ENCODE data around the gene HEATR5A.

- TF ChIP-seq ZSCAN20 (CRISPR knock-in tag; IDR thresholded peaks at IDR 0.05) (no peak), POLR2A (IDR thresholded peaks at IDR 0.05; ENCODE audit: low read length) (peak; percentile 96), PBX3 (IDR thresholded peaks at IDR 0.05) (no peak), CTCF (IDR thresholded peaks at IDR 0.05) (no peak), CBX8 (IDR thresholded peaks at IDR 0.05) (no peak), MYC (IDR thresholded peaks at IDR 0.05; ENCODE audit: borderline replicate concordance, low read length) (peak; percentile 38; the same call in 1 of the 2 replicates), POLR2AphosphoS2 (conservative IDR thresholded peaks at IDR 0.05; ENCODE audit: low read length) (no peak), MAX (IDR thresholded peaks at IDR 0.05) (peak; percentile 91), EP300 (IDR thresholded peaks at IDR 0.05) (no peak), CBX2 (IDR thresholded peaks at IDR 0.05; ENCODE audit: borderline replicate concordance, low read depth) (no peak), JUN (IDR thresholded peaks at IDR 0.05) (peak; percentile 70 to 96; a peak in 4 of 5 replicates), RARB (CRISPR knock-in tag; IDR thresholded peaks at IDR 0.05) (no peak)
These were observed 36.7 kb upstream of the HEATR5A start, which contains the start of gene DTD2 for GRCh38 chr14:31456841-31457664.
